IMR-90 (cell line): ENCODE data around the gene MT1E. TPM values are rescaled to one million over a fixed set of nuclear protein-coding genes. Genes with fewer than 3 reads are reported as not detected.
"Not testable (repeated sequence)": the region's sequence is repeated elsewhere in the genome, so short reads cannot be mapped to it uniquely, and the experiment has no call there.

ENCODE experiments used
- ATAC-seq: fragments of 200-7000 bp; cut with Tn5 transposase; 2 replicates; pipeline ENCODE4 v1.9.1; 2020; ENCODE audit warnings: low read depth, mild to moderate bottlenecking, moderate library complexity
- BruUV-seq: library from RNA; stranded (reverse); fragments of 400-500 nt; replicated peaks from 2 replicates; lab custom pipeline; 2021; lab: Mats Ljungman, UMichigan
- CTCF ChIA-PET: fragments of 300-600 bp; formaldehyde crosslinking; extraction: SDS; loops from one replicate; lab custom pipeline; 2021; ENCODE audit warnings: antibody characterized with exemption; lab: Yijun Ruan, JAX
- POLR2A ChIA-PET: fragments of 300-600 bp; sonication (Branson Sonifier 250); formaldehyde crosslinking; loops from one replicate; lab custom pipeline; 2022; ENCODE audit warnings: antibody characterized with exemption; ENCODE audit not compliant: unreplicated experiment; lab: Charles Lee
- DNase-seq: peaks from one replicate; pipeline ENCODE4 v3.0.0; 2013
- H2AFZ ChIP-seq: replicated peaks from 2 replicates; pipeline ENCODE3; 2013; ENCODE audit warnings: low read length, mild to moderate bottlenecking; ENCODE audit not compliant: poor library complexity
- H2AK5ac ChIP-seq: 2 replicates; pipeline ENCODE4 v1.6.1; 2013; ENCODE audit warnings: low read depth, low read length, inconsistent platforms
- H2AK9ac ChIP-seq: replicated peaks from 2 replicates; pipeline ENCODE3; 2013; ENCODE audit warnings: mild to moderate bottlenecking, low read depth, low read length, moderate library complexity; ENCODE audit not compliant: poor library complexity
- H2BK120ac ChIP-seq: 2 replicates; pipeline ENCODE4 v1.6.1; 2013; ENCODE audit warnings: low read depth, low read length, inconsistent platforms
- H2BK15ac ChIP-seq: 3 replicates; pipeline ENCODE4 v1.6.1; 2013; ENCODE audit warnings: low read depth, low read length, inconsistent platforms
- H2BK20ac ChIP-seq: 2 replicates; pipeline ENCODE4 v1.6.1; 2013; ENCODE audit warnings: low read depth, mild to moderate bottlenecking, inconsistent platforms, low read length, moderate library complexity
- H2BK5ac ChIP-seq: 2 replicates; pipeline ENCODE4 v1.6.1; 2013; ENCODE audit warnings: mild to moderate bottlenecking, low read depth, low read length, inconsistent platforms; ENCODE audit not compliant: poor library complexity, severe bottlenecking
- H3K14ac ChIP-seq: replicated peaks from 2 replicates; pipeline ENCODE4 v1.6.1; 2013; ENCODE audit warnings: low read depth, low read length, inconsistent platforms
- H3K18ac ChIP-seq: 2 replicates; pipeline ENCODE4 v1.6.1; 2013; ENCODE audit warnings: low read depth, low read length, control low read depth
- H3K23ac ChIP-seq: 2 replicates; pipeline ENCODE4 v1.6.1; 2013; ENCODE audit warnings: low read depth, low read length, inconsistent platforms
- H3K27ac ChIP-seq: 2 replicates; pipeline ENCODE4 v1.5.1; 2013; ENCODE audit warnings: mild to moderate bottlenecking, control low read depth, low read length; ENCODE audit not compliant: insufficient read depth
- H3K27me3 ChIP-seq: 2 replicates; pipeline ENCODE4 v1.6.1; 2013; ENCODE audit warnings: low read length; ENCODE audit not compliant: control insufficient read depth, insufficient read depth
- H3K36me3 ChIP-seq: 2 replicates; pipeline ENCODE4 v1.6.1; 2013; ENCODE audit warnings: low read length, mixed read lengths; ENCODE audit not compliant: control insufficient read depth, insufficient read depth
- H3K4ac ChIP-seq: 2 replicates; pipeline ENCODE4 v1.6.1; 2013; ENCODE audit warnings: low read depth, low read length, inconsistent platforms
- H3K4me1 ChIP-seq: 2 replicates; pipeline ENCODE4 v1.6.1; 2013; ENCODE audit warnings: low read length, mixed read lengths; ENCODE audit not compliant: control insufficient read depth, insufficient read depth
- H3K4me2 ChIP-seq: 2 replicates; pipeline ENCODE4 v1.6.1; 2013; ENCODE audit warnings: low read depth, mild to moderate bottlenecking, control low read depth, low read length, moderate library complexity
- H3K4me3 ChIP-seq: 2 replicates; pipeline ENCODE4 v1.5.1; 2013; ENCODE audit warnings: low read depth, mild to moderate bottlenecking, control low read depth, low read length, moderate library complexity; ENCODE audit not compliant: insufficient read depth
- H3K56ac ChIP-seq: 2 replicates; pipeline ENCODE4 v1.6.1; 2013; ENCODE audit warnings: low read length, inconsistent platforms; ENCODE audit not compliant: insufficient read depth; ENCODE audit errors: extremely low read depth
- H3K79me1 ChIP-seq, 2 experiments: 2 replicates each; pipeline ENCODE4 v1.6.1; 2013; ENCODE audit warnings: low read length in 2 of 2, inconsistent platforms in 1 of 2, low read depth in 1 of 2
- H3K9ac ChIP-seq: 2 replicates; pipeline ENCODE4 v1.6.1; 2013; ENCODE audit warnings: low read depth, low read length, control low read depth
- H3K9me1 ChIP-seq: 2 replicates; pipeline ENCODE4 v1.6.1; 2013; ENCODE audit warnings: low read length, inconsistent platforms; ENCODE audit not compliant: insufficient read depth
- H3K9me3 ChIP-seq: 2 replicates; pipeline ENCODE4 v1.6.1; 2013; ENCODE audit warnings: low read length; ENCODE audit not compliant: control insufficient read depth, insufficient read depth
- H4K20me1 ChIP-seq: 2 replicates; pipeline ENCODE4 v1.6.1; 2013; ENCODE audit warnings: low read length, inconsistent platforms; ENCODE audit not compliant: insufficient read depth
- H4K5ac ChIP-seq: 2 replicates; pipeline ENCODE4 v1.6.1; 2013; ENCODE audit warnings: mild to moderate bottlenecking, low read depth, low read length, control low read depth
- H4K8ac ChIP-seq, 2 experiments: 2 replicates each; pipeline ENCODE4 v1.6.1; 2013; ENCODE audit warnings: low read depth in 2 of 2, low read length in 2 of 2, control low read depth in 1 of 2, inconsistent platforms in 1 of 2
- H4K91ac ChIP-seq: 2 replicates; pipeline ENCODE4 v1.6.1; 2013; ENCODE audit warnings: low read depth, low read length, inconsistent platforms; ENCODE audit not compliant: insufficient read depth
- WGBS, 2 experiments: methylation state at CpG; one replicate each; pipeline versions ENCODE4 v1.1.5 to v1.1.7; 2013; ENCODE audit warnings: missing lambda C conversion rate in 2 of 2; ENCODE audit not compliant: insufficient read length in 1 of 2; ENCODE audit errors: extremely low coverage in 2 of 2; 5-methylcytosine and 5-hydroxymethylcytosine counted together
- dilution Hi-C: fragments of 300-500 bp; cut with HindIII; formaldehyde crosslinking; loops from one replicate; pipeline ENCODE4 v1.14.3; 2018; ENCODE audit warnings: low sequenced_read_pairs; ENCODE audit not compliant: unreplicated experiment
- in situ Hi-C: fragments of 300-500 bp; cut with MboI; formaldehyde crosslinking; loops from 3 replicates; pipeline ENCODE4 v1.14.3; 2019; ENCODE audit warnings: low sequenced_read_pairs, inconsistent platforms, mixed read lengths
- intact Hi-C: fragments of 100-400 bp; cut with micrococcal nuclease; formaldehyde crosslinking; loops from 2 replicates; pipeline ENCODE4 v1.10.0; 2022
- polyA plus RNA-seq, 3 experiments: library from polyadenylated mRNA; depleted of rRNA; stranded (reverse); fragments of >200 nt; gene quantifications; 2 replicates each; pipeline ENCODE4 v1.2.3, GENCODE V29; 2012; ENCODE audit warnings: low replicate concordance in 1 of 3
- total RNA-seq: library from RNA; depleted of rRNA; stranded (reverse); fragments of >200 nt; gene quantifications from 2 replicates; pipeline ENCODE4 v1.2.3, GENCODE V29; 2012

MT1E gene
- total and polyA plus RNA-seq, 2 of the 4 experiments (the other 2 are of a cell fraction), result 137 to 821 TPM

GRCh38 chr16:56582911-56583310 is 42.7 kb upstream of the MT1E start:
- H3K27ac ChIP-seq, H2AFZ ChIP-seq, POLR2A ChIA-PET, BruUV-seq, H3K18ac ChIP-seq, H2BK5ac ChIP-seq, H3K9me1 ChIP-seq, H3K4ac ChIP-seq, H2BK15ac ChIP-seq, H3K56ac ChIP-seq, H3K4me1 ChIP-seq, H3K4me3 ChIP-seq, H2BK120ac ChIP-seq, ATAC-seq, DNase-seq, H3K23ac ChIP-seq, H3K9ac ChIP-seq, H3K36me3 ChIP-seq, CTCF ChIA-PET, H4K91ac ChIP-seq, H4K8ac ChIP-seq, in situ Hi-C loops, H4K20me1 ChIP-seq, H2BK20ac ChIP-seq, H3K79me1 ChIP-seq, H2AK9ac ChIP-seq, H2AK5ac ChIP-seq, dilution Hi-C loops, intact Hi-C loops, H3K9me3 ChIP-seq, H3K14ac ChIP-seq, H3K4me2 ChIP-seq, H4K5ac ChIP-seq: not testable (repeated sequence)
- no CpG with 5 or more reads among the region's 2 CpGs for WGBS, 2 experiments
- H3K27me3 ChIP-seq, result peaks cover 46% of the 10 kb centered on the region
